GM18861 (cell line): ENCODE measurements around the gene PRICKLE1.
"Not testable (repeated sequence)": the region's sequence is repeated elsewhere in the genome, so short reads cannot be mapped to it uniquely, and the experiment has no call there.

ENCODE experiments used
- ATAC-seq: cut with Tn5 transposase; IDR thresholded peaks from one replicate; pipeline ENCODE4 v1.9.1; 2021; ENCODE audit not compliant: unreplicated experiment

The PRICKLE1 gene

GRCh38 chr12:42557586-42558172, 31.9 kb downstream of the PRICKLE1 start:
- no peak for ATAC-seq

DNA sequence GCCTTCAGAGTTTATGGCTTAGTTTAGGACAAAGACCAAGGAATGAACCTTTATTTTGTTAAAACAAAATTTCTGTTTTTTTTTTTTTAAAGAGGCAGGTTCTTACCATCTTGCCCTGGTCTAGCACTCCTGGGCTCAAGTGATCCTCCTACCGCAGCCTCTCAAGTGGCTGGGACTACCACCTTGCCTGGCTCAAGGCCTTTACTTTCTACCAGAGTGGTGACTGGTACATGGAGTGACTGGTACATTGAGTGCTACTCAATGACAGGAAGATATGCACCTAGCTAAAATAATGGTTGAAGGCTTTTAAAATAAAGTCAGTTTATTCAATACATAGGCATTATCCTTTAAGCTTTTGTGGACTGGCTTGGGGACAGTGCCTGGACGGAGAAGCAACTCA, 32.6 kb downstream of the PRICKLE1 start:
- no peak for ATAC-seq

DNA sequence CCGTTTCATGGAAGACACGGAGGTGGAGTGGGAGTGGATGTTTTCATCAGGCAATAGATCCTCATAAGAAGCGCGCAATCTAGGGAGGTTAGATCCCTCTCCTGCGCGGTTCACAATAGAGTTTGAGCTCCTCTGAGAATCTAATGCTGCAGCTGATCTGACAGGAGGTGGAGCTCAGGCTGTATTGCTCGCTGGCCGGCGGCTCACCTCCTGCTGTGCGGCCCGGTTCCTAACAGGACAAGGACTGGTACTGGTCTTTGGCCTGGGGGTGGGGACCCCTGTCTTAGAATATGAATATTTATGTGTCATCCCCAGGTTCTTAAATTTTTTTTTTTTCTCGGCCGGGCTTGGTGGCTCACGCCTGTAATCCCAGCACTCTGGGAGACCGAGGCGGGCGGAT, 36.7 kb downstream of the PRICKLE1 start:
- no peak for ATAC-seq

DNA sequence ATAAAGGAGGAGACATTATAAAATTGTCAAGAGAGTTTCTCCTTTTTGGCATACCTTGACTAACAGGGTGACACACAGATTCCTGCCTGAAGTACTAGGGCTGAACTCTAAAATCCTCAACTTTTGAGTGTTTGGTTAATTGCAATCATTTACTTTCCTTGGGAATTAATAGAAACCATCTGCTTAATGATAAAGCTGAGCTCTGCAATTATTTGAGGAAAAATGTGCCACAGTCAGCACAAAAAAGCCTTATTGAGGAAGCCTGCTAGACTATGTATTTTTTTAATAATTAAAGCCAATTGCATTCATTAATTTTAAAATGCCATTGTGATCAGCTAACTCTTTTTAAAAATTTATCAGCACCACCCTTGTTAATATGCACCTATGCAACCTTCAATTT, 38.7 kb downstream of the PRICKLE1 start:
- no peak for ATAC-seq

- no peak for ATAC-seq
These were observed 42.8 kb downstream of the PRICKLE1 start for GRCh38 chr12:42546709-42547108.

DNA sequence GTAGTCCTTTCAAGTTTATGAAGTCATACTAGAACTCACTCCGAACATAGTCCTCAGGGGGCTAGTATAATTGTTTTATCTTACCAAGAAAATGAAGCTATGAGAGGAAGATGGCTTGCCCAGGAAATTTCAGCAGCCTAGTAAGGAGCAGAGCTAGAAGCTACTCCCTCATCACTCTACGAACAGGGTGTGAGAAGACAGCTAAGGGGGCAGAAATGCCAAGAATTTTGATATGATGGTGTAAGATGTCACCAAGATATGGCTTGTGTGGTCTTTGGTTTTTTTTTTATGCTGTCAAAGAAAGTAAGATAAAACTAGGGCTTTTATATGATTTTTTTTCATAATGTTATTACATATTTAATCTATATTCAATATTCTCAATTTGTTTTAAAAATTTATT, 47.6 kb downstream of the PRICKLE1 start:
- ATAC-seq, result no peak

DNA sequence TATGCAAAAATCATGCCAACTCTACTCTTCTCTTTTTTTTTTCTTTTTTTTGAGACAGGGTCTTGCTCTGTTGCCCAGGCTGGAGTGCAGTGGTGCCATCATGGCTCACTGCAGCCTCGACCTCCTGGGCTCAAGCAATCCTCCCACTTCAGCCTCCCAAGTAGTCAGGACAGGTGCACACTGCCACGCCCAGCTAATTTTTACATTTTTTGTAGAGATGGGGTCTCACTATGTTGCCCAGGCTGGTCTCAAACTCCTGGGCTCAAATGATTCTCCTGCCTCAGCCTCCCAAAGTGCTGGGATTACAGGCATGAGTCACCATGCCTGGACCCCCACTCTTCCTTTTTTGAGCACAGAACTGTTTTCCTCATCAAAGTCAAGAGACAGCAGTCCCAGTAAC, 48.2 kb downstream of the PRICKLE1 start:
- not testable (repeated sequence) for ATAC-seq

- ATAC-seq, result no peak
These were observed 49.9 kb downstream of the PRICKLE1 start for GRCh38 chr12:42539696-42540095.

DNA sequence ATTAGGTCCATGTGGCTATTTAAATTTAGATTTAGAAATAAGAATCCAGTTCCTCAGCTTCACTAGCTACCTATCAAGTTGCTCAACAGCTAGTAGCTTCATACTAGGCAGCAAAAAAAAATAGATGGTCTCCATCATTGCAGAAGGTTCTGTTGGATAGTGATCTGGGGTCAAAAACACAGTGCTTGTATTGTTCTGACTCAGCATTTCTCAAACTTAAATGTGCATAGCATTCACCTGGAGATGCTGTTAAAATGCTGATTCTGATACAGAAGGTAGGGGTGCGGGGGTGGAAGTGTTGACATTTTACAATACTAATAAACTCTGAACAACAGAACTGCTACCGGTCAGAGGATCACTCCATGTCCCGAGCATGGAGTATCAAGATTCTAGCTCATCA, 51.3 kb downstream of the PRICKLE1 start:
- ATAC-seq, result no peak

- ATAC-seq, result no peak
These were observed 55.2 kb downstream of the PRICKLE1 start for GRCh38 chr12:42534184-42534838.

- ATAC-seq, result no peak
These were observed 59.3 kb downstream of the PRICKLE1 start for GRCh38 chr12:42530284-42530683.

DNA sequence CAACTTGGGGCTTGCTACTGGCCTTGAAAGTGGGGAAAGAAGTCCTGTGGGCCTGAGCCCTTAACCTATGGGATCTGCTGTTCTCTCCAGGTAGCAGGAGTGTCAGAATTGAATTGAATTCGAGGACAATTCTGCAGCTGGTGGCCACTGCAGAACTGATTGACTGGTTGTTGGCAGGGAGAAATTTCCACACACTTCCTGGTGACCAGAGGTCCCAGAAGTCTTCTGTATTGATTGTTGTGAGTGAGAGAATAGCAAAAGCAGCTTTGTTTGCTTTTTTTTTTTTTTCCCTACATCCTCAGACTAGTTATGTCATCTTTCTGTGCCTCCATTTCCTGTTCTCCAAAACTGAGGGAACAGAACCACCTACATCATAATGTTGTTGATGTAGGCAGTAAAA, 64.1 kb downstream of the PRICKLE1 start:
- no peak for ATAC-seq

- no peak for ATAC-seq
These were observed 64.8 kb downstream of the PRICKLE1 start for GRCh38 chr12:42524716-42525115.

GRCh38 chr12:42516573-42516972, 73.0 kb downstream of the PRICKLE1 start:
- no peak for ATAC-seq

- ATAC-seq, result no peak
These were observed 77.9 kb downstream of the PRICKLE1 start for GRCh38 chr12:42511656-42512055.

GRCh38 chr12:42510823-42511222, 78.7 kb downstream of the PRICKLE1 start:
- ATAC-seq, result no peak

- ATAC-seq, result no peak
These were observed 80.6 kb downstream of the PRICKLE1 start for GRCh38 chr12:42508913-42509460.

DNA sequence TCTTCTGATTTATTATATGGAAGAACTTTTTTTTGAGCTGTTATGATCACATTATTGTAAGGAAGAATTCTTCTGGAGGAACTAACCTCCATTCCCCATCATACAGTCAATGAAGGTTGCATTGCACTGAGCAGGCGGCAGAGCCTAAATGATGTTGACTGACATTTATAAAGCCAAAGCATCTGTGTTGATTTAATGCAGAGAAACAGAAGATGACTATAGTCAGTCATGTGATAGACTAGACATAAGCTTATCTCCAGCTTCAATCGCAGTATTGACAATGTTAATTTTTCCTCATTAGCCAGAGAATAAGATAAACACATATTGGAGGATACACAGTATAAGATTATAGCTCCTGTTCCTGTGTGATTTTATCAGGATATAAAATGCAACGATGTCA, 82.0 kb downstream of the PRICKLE1 start:
- no peak for ATAC-seq

DNA sequence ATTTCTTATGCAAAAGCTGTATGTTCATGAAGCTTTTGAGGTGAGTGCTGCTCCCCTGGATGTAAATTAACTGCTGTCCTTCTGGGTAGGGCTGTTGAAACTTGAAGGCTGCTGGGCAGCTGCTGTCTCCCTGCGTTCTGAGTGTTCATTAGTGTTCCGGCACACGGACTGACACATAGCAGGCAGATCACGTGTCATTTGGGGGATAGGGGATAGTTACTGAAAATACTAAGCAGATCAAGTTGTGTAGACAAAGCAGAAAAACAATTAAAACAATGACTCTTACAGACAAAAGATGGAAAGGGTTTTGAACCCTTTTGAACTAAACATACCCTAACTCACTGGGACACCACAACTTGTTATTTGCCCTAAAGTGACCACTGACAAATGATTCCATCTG, 82.5 kb downstream of the PRICKLE1 start:
- ATAC-seq, result no peak

- no peak for ATAC-seq
These were observed 85.5 kb downstream of the PRICKLE1 start for GRCh38 chr12:42504049-42504448.

GRCh38 chr12:42502682-42503081, 86.9 kb downstream of the PRICKLE1 start:
- no peak for ATAC-seq

GRCh38 chr12:42498549-42499247, 90.8 kb downstream of the PRICKLE1 start:
- ATAC-seq, result no peak
